DND-41 (cell line): Measurements from ENCODE around the gene DRD4.
"Not testable (repeated sequence)": the region's sequence is repeated elsewhere in the genome, so short reads cannot be mapped to it uniquely, and the experiment has no call there.

ENCODE experiments used
- ATAC-seq: fragments of 200-7000 bp; cut with Tn5 transposase; 3 replicates; pipeline ENCODE4 v1.9.1; 2021; ENCODE audit warnings: low read depth; ENCODE audit not compliant: insufficient read depth
- DNase-seq: peaks from one replicate; pipeline ENCODE4 v3.0.0-alpha.2; 2020
- H2AFZ ChIP-seq: 2 replicates; pipeline ENCODE4 v1.6.0; 2012; ENCODE audit warnings: low read depth, low read length
- H3K27ac ChIP-seq: 2 replicates; pipeline ENCODE4 v1.5.1; 2012; ENCODE audit warnings: low read length, inconsistent platforms
- H3K27me3 ChIP-seq: fragments of 200-600 bp; sonication (generic); 2 replicates; pipeline ENCODE4 v1.6.0; 2012; ENCODE audit warnings: low read length, mild to moderate bottlenecking, inconsistent platforms; ENCODE audit not compliant: insufficient read depth, poor library complexity
- H3K36me3 ChIP-seq: 2 replicates; pipeline ENCODE4 v1.5.1; 2012; ENCODE audit warnings: low read length, inconsistent platforms; ENCODE audit not compliant: insufficient read depth
- H3K4me1 ChIP-seq: 2 replicates; pipeline ENCODE4 v1.5.1; 2012; ENCODE audit warnings: mild to moderate bottlenecking, low read length; ENCODE audit not compliant: insufficient read depth
- H3K4me2 ChIP-seq: 2 replicates; pipeline ENCODE4 v1.6.0; 2012; ENCODE audit warnings: mild to moderate bottlenecking, moderate library complexity, low read length, inconsistent platforms; ENCODE audit not compliant: insufficient read depth
- H3K4me3 ChIP-seq, 2 experiments: fragments of 200-600 bp in 1 of 2; shearing (Covaris generic) in 1 of 2; 2 replicates each; pipeline ENCODE4 v1.5.1; 2012 to 2016; ENCODE audit warnings: inconsistent platforms in 2 of 2, low read length in 2 of 2, mild to moderate bottlenecking in 2 of 2, low read depth in 1 of 2, moderate library complexity in 1 of 2
- H3K79me2 ChIP-seq: 2 replicates; pipeline ENCODE4 v1.6.0; 2012; ENCODE audit warnings: low read length, inconsistent platforms; ENCODE audit not compliant: insufficient read depth
- H3K9ac ChIP-seq: 2 replicates; pipeline ENCODE4 v1.6.0; 2012; ENCODE audit warnings: low read depth, mild to moderate bottlenecking, inconsistent platforms, low read length, moderate library complexity
- H3K9me3 ChIP-seq: 2 replicates; pipeline ENCODE4 v1.5.1; 2012; ENCODE audit warnings: low read length, moderate library complexity, mild to moderate bottlenecking, inconsistent platforms; ENCODE audit not compliant: insufficient read depth, severe bottlenecking
- H4K20me1 ChIP-seq: 2 replicates; pipeline ENCODE4 v1.6.0; 2012; ENCODE audit warnings: low read length; ENCODE audit not compliant: insufficient read depth
- EZH2 ChIP-seq: IDR thresholded peaks from 3 replicates; pipeline ENCODE4 v1.6.1; 2012; ENCODE audit warnings: borderline replicate concordance, low read depth, mild to moderate bottlenecking, moderate library complexity, low read length, inconsistent platforms; ENCODE audit not compliant: severe bottlenecking
- TF ChIP-seq, protein P1 (sequence below): IDR thresholded peaks from 2 replicates; pipeline ENCODE4 v1.5.1; 2012; ENCODE audit warnings: borderline replicate concordance, low read length, moderate library complexity, mild to moderate bottlenecking; ENCODE audit not compliant: poor library complexity, severe bottlenecking; ENCODE audit errors: extremely low read depth

The DRD4 gene

DNA sequence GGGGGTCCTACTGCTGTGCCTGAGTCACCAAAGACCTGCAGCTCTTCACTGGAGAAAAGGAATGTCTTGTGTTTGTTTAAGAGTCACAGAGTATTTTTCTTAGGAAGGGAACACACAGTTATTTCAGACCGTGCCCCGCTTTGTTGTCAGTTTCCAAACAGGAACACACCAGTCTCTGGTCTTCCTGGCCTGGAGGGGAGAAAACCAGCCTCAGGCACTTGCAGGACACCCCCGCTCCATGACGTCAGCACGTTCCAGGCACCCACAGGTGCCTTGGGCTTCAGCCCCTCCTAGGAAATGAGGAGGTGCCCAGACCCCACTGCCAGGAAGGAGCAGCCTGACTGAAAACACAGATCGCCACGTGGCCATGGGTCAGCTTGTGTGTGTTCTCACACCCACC is 52.6 kb downstream of the DRD4 start:
- DNase-seq: no peak
- no peak overlapping the region for H3K4me2 ChIP-seq
- no peak for TF ChIP-seq EZH2
- TF ChIP-seq, protein P1, sequence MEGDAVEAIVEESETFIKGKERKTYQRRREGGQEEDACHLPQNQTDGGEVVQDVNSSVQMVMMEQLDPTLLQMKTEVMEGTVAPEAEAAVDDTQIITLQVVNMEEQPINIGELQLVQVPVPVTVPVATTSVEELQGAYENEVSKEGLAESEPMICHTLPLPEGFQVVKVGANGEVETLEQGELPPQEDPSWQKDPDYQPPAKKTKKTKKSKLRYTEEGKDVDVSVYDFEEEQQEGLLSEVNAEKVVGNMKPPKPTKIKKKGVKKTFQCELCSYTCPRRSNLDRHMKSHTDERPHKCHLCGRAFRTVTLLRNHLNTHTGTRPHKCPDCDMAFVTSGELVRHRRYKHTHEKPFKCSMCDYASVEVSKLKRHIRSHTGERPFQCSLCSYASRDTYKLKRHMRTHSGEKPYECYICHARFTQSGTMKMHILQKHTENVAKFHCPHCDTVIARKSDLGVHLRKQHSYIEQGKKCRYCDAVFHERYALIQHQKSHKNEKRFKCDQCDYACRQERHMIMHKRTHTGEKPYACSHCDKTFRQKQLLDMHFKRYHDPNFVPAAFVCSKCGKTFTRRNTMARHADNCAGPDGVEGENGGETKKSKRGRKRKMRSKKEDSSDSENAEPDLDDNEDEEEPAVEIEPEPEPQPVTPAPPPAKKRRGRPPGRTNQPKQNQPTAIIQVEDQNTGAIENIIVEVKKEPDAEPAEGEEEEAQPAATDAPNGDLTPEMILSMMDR: no peak
- no peak overlapping the region for H3K9ac ChIP-seq
- H3K4me3 ChIP-seq: no peak overlapping the region
- H3K79me2 ChIP-seq: peaks cover 53% of the 10 kb centered on the region
- no peak overlapping the region for H3K27ac ChIP-seq
- no peaks in the 10 kb centered on the region for H3K27me3 ChIP-seq
- no peak for ATAC-seq
- H3K36me3 ChIP-seq: peaks cover 67% of the 10 kb centered on the region
- H4K20me1 ChIP-seq: peaks cover 55% of the 10 kb centered on the region
- no peak overlapping the region for H2AFZ ChIP-seq
- peaks cover 33% of the 10 kb centered on the region for H3K4me1 ChIP-seq
- H3K9me3 ChIP-seq: no peaks in the 10 kb centered on the region

DNA sequence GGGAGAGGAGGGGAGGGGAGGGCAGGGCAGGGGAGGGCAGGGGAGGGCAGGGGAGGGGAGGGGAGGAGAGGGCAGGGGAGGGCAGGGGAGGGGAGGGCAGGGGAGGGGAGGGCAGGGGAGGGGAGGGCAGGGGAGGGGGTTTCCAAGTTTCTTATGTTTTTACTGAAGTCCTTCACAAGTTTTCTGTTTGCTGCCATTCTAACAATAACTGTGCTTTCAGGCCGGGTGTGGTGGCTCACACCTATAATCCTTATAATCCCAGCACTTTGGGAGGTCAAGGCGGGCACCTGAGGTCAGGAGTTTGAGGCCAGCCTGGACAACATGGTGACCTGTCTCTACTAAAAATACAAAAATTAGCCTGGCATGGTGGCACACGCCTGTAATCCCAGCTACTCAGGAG is 53.2 kb downstream of the DRD4 start:
- peaks cover 33% of the 10 kb centered on the region for H3K4me1 ChIP-seq
- H3K36me3 ChIP-seq: peaks cover 61% of the 10 kb centered on the region
- ATAC-seq, H3K4me2 ChIP-seq, H2AFZ ChIP-seq, H3K27ac ChIP-seq, H3K27me3 ChIP-seq, H3K4me3 ChIP-seq, H3K9me3 ChIP-seq, DNase-seq, H3K9ac ChIP-seq: not testable (repeated sequence)
- H4K20me1 ChIP-seq: peaks cover 55% of the 10 kb centered on the region
- H3K79me2 ChIP-seq: peaks cover 54% of the 10 kb centered on the region
